HFF-Myc (cell line): Measurements from ENCODE around the gene NPR3.

Experiments used
- DNase-seq: peaks from one replicate; pipeline ENCODE4 v3.0.0-alpha.2; 2011; ENCODE audit warnings: low read depth; ENCODE audit errors: extremely low read depth
- H3K4me3 ChIP-seq: replicated peaks from 2 replicates; pipeline ENCODE4 v1.5.1; 2011; ENCODE audit warnings: low read depth, mild to moderate bottlenecking, control low read depth, low read length
- TF ChIP-seq, protein P1 (sequence below): IDR thresholded peaks from 2 replicates; pipeline ENCODE4 v1.5.1; 2012; ENCODE audit warnings: mild to moderate bottlenecking, low read depth, low read length, control low read depth; ENCODE audit errors: missing control alignments

Gene NPR3

GRCh38 chr5:32710550-32711361, at the start of gene NPR3:
NPR3 (plus strand) TSS chr5:32711321; CDS start chr5:32711777, 456 bp downstream.
- DNase-seq = no peak
- H3K4me3 ChIP-seq = peak within 1 kb of the TSS; percentile 52
- TF ChIP-seq, protein P1, sequence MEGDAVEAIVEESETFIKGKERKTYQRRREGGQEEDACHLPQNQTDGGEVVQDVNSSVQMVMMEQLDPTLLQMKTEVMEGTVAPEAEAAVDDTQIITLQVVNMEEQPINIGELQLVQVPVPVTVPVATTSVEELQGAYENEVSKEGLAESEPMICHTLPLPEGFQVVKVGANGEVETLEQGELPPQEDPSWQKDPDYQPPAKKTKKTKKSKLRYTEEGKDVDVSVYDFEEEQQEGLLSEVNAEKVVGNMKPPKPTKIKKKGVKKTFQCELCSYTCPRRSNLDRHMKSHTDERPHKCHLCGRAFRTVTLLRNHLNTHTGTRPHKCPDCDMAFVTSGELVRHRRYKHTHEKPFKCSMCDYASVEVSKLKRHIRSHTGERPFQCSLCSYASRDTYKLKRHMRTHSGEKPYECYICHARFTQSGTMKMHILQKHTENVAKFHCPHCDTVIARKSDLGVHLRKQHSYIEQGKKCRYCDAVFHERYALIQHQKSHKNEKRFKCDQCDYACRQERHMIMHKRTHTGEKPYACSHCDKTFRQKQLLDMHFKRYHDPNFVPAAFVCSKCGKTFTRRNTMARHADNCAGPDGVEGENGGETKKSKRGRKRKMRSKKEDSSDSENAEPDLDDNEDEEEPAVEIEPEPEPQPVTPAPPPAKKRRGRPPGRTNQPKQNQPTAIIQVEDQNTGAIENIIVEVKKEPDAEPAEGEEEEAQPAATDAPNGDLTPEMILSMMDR = no peak

DNA sequence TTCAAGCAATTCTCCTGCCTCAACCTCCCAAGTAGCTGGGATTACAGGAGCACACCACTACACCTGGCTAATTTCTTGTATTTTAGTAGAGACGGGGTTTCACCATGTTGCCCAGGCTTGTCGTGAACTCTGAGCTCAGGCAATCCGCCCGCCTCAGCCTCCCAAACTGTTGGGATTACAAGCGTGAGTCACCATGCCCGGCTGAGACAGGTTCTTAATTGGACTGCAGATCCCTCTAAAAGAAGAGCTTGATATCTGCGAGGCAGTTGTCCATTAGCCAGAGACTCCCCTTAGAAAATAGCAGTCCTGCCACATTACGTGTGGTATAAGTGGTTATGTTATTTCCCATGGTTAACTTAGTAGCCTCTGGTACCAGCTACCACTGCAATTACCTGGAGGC, 46.6 kb upstream of the NPR3 start:
- no peak for DNase-seq
- no peak overlapping the region for H3K4me3 ChIP-seq
- TF ChIP-seq, protein P1 = no peak

DNA sequence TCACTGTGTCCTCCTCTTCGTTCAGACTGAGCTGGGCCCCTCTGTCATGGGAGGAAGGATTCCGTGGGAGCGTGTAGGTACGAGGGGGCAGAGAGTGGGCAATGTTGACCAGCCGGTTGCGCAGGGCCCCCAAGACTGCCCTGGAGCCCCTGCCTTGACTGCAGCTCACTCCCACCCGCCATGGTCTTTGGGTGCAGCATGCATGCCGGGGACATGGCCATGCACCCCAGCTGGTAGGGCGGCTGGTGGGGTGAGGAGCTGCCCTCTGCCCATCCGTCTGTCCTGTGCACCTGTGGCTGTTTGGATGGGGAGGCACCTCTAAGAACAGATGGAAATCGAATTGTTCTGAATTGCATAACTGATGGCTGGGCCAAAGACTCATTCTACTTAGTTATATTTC, 42.6 kb upstream of the NPR3 start:
- DNase-seq = no peak
- TF ChIP-seq, protein P1 = no peak
- H3K4me3 ChIP-seq = no peak overlapping the region

GRCh38 chr5:32673272-32673671, 37.8 kb upstream of the NPR3 start:
- TF ChIP-seq, protein P1 = no peak
- no peak for DNase-seq
- H3K4me3 ChIP-seq = no peak overlapping the region

GRCh38 chr5:32677023-32677422, 34.1 kb upstream of the NPR3 start:
- TF ChIP-seq, protein P1 = no peak
- no peak for DNase-seq
- H3K4me3 ChIP-seq = no peak overlapping the region

DNA sequence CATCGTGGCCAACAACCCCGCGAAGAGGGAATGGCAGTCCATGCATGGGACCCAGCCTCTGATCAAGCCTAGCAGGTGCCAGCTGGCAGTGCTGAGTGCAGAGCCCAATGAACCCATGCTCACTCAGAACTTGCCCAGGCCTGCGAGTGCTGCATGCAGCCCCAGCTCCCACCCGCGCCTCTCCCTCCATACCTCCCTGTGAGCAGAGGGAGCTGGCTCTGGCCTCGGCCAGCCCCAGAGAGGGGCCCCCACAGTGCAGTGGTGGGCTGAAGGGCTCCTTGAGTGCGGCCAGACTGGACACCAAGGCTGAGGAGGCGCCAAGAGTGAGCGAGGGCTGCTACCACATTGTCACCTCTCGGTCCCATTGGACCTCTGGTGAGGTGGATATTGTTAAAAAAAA, 32.6 kb upstream of the NPR3 start:
- no peak for DNase-seq
- H3K4me3 ChIP-seq = no peak overlapping the region
- TF ChIP-seq, protein P1 = no peak
